Thyroid gland (tissue), 4 donors: ENCODE results near the gene GRK2.

Experiments used
- CTCF ChIP-seq, 6 experiments: fragments of 200-600 bp in 3 of 6; fragments of 450-650 bp in 3 of 6; sonication (generic) in 3 of 6; IDR thresholded peaks; one replicate each; pipeline ENCODE4 v1.5.1; 2016 to 2019; ENCODE audit warnings: antibody characterized with exemption in 6 of 6, mild to moderate bottlenecking in 2 of 6, inconsistent platforms in 1 of 6, moderate library complexity in 1 of 6
- POLR2A ChIP-seq, 2 donors: fragments of 450-650 bp; IDR thresholded peaks; one replicate each; pipeline ENCODE4 v1.6.1; 2017; ENCODE audit warnings: antibody characterized with exemption in 2 of 2, mild to moderate bottlenecking in 2 of 2, moderate library complexity in 1 of 2

- TF ChIP-seq POLR2A (IDR thresholded peaks at IDR 0.05) (no peak), CTCF (IDR thresholded peaks at IDR 0.05) (no peak)
Measured at GRCh38 chr11:67284811-67285540, 18.7 kb downstream of the GRK2 start.
